GM10266 (cell line): ENCODE results near the gene EMP3.
"Not testable (repeated sequence)": the region's sequence is repeated elsewhere in the genome, so short reads cannot be mapped to it uniquely, and the experiment has no call there.

ENCODE experiments used
- DNase-seq: peaks from one replicate; pipeline ENCODE4 v3.0.0; 2012; ENCODE audit errors: extremely low spot score
- CTCF ChIP-seq: IDR thresholded peaks from 2 replicates; pipeline ENCODE4 v1.5.1; 2012; ENCODE audit warnings: mild to moderate bottlenecking, low read depth; ENCODE audit not compliant: control insufficient read depth, insufficient read depth; ENCODE audit errors: missing control alignments

The EMP3 gene

GRCh38 chr19:48371367-48371766, 46.0 kb downstream of the EMP3 start:
- DNase-seq: no peak
- no peak for TF ChIP-seq CTCF

GRCh38 chr19:48371771-48372170, 46.4 kb downstream of the EMP3 start:
- not testable (repeated sequence) for DNase-seq

- DNase-seq: no peak
- TF ChIP-seq CTCF: no peak
These were observed 47.6 kb downstream of the EMP3 start for GRCh38 chr19:48372904-48373303.

GRCh38 chr19:48373567-48373966, 48.2 kb downstream of the EMP3 start:
- TF ChIP-seq CTCF: no peak
- DNase-seq: no peak

- DNase-seq: no peak
- no peak for TF ChIP-seq CTCF
These were observed 52.8 kb downstream of the EMP3 start for GRCh38 chr19:48378194-48378570.

- no peak for DNase-seq
- TF ChIP-seq CTCF: no peak
These were observed 53.7 kb downstream of the EMP3 start for GRCh38 chr19:48379058-48379457.
